NAMALWA (cell line): ENCODE results near the gene HYAL1.
"Not testable (repeated sequence)": the region's sequence is repeated elsewhere in the genome, so short reads cannot be mapped to it uniquely, and the experiment has no call there.

ENCODE experiments used
- DNase-seq: peaks from one replicate; pipeline ENCODE4 v3.0.0-alpha.2; 2015; ENCODE audit warnings: low spot score

Gene HYAL1

DNA sequence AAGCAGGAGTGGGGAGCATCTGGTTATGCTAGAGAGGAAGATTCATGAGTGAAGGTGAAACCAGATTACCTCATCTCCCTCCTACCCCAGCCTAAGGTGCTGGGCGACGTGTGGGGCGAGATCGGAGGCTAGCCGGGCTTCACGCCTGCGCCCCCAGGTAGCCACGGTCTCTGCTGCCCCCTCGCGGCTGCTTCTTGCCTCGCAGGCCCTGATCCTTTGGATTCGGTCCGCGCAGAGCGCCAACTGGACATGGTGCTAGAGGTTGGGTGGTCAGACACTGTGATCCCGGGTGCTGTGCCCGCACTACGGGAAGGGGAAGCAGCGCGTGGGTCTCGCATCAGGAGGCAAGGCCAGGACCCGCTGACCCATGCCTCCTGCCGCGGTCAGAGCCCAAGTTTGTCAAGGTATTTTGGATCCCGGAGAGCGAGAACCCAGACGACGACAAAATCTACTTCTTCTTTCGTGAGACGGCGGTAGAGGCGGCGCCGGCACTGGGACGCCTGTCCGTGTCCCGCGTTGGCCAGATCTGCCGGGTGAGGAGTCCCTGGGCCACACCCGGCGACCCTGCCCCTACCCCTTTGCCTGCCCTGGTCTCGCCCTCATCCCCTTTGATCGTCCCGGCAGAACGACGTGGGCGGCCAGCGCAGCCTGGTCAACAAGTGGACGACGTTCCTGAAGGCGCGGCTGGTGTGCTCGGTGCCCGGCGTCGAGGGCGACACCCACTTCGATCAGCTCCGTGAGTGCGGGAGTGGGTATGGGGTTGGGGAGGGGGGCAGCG, 30.3 kb downstream of the HYAL1 start:
- DNase-seq, result peak; percentile 67

GRCh38 chr3:50272538-50272910, 30.9 kb downstream of the HYAL1 start:
- DNase-seq, result not testable (repeated sequence)

DNA sequence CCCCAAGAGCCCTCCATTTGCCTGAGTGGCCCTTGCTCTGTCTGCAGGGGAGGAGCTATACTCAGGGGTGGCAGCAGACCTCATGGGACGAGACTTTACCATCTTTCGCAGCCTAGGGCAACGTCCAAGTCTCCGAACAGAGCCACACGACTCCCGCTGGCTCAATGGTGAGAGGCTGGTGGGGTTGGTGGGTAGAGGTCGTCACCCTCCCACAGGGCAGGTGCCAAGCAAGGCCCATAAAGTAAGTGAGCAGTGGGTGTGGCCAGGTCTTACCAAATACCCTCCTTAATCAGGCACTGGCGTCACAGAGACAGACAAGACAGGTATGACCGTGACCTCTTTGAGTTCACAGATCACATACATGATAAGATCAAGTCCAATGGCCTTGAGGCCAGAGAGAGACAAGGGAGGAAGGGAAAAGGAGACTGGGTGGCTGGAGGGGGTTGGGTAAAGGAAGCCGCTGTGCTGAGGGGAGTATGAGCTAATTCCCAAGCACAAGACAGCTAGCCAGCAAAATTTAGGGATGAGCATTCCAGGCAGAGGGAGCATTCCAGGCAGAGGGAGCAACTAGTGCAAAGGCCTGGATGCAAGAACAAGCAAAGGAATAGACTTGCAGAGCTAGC, 31.9 kb downstream of the HYAL1 start:
- no peak for DNase-seq

GRCh38 chr3:50270422-50271224, 32.8 kb downstream of the HYAL1 start:
- no peak for DNase-seq

DNA sequence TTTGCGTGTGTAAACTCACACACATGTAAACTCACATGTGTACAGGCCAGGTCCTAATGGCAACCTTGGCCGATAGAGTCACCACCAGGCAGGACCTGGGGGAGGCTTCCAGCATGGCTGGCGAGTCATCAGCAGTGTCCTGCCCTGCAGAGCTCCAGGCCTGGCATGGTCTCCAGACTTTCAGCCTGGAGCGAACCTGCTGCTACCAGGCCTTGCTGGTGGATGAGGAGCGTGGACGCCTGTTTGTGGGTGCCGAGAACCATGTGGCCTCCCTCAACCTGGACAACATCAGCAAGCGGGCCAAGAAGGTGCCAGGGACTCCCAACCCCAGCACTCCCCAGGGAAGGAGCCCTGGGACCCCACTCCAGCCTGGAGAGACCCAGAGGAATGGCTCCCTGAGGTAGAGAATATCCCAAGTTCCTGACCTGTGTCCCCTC, 33.4 kb downstream of the HYAL1 start:
- DNase-seq, result no peak

GRCh38 chr3:50269460-50269859, 33.9 kb downstream of the HYAL1 start:
- DNase-seq, result no peak

- DNase-seq, result no peak
Observed at GRCh38 chr3:50268703-50269451, 34.5 kb downstream of the HYAL1 start, which contains the start of gene SEMA3B. TSS of gene SEMA3B (plus strand) at chr3:50269147. CDS start at chr3:50269241, 94 bp downstream.

DNA sequence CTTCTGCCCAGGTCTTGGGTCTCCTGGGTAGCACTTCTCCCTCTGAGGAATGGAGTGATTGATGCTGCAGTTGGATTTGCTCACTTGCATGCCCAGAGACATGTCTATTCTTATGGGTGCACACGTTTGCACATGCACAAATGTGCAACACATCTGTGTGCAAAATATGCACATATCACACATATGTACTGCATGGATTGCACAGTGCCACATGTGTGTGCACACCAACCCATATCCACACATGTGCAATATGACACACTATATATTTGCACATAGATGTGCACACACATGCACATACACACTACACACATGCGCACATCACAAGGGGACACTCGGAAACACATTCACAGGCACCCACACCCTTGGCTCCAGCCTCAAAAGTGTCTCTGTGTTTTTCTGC, 35.1 kb downstream of the HYAL1 start:
- no peak for DNase-seq

- DNase-seq, result no peak
Observed at GRCh38 chr3:50267280-50267913, 36.0 kb downstream of the HYAL1 start.

DNA sequence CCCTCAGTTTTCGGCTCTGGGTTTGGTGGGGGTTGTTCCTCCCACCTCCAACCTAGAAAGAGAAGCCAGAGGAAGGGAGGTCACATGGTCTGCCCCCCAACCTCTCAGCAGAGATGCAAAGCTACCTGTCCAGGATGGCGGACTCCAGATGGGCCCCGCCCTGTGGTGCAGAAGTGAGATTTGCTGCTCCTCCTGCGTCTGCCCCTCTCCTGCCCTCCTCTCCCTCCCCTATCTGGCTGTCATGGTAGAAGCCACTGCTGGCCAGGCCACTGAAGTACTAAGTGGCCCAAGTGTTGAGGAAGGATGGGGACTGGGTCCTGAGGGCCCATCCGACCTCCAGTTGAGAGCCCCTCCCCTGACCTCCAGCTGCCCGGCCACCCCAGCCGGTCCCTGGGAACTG, 36.5 kb downstream of the HYAL1 start:
- no peak for DNase-seq

- no peak for DNase-seq
Observed at GRCh38 chr3:50266017-50266416, 37.4 kb downstream of the HYAL1 start.

DNA sequence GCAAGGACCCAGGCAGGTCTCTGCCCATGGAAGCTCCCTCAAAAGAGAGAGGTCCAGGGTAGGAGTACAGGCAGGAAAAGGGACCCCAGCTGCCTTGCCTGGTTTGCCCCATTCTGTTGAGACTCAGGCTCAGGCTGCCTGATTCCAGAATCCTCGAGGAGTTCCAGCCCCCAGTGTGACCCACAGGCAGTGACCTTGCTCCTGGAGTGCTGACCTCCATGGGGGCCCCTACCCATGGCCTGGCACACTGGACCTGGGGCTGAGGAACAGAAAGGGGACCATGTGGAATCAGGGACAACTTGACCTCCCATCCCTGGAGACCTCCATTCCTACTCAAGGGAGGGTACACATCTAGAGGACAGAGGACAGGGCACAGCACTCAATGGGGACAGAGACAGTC, 37.8 kb downstream of the HYAL1 start:
- no peak for DNase-seq

- no peak for DNase-seq
Observed at GRCh38 chr3:50264964-50265485, 38.3 kb downstream of the HYAL1 start.

DNA sequence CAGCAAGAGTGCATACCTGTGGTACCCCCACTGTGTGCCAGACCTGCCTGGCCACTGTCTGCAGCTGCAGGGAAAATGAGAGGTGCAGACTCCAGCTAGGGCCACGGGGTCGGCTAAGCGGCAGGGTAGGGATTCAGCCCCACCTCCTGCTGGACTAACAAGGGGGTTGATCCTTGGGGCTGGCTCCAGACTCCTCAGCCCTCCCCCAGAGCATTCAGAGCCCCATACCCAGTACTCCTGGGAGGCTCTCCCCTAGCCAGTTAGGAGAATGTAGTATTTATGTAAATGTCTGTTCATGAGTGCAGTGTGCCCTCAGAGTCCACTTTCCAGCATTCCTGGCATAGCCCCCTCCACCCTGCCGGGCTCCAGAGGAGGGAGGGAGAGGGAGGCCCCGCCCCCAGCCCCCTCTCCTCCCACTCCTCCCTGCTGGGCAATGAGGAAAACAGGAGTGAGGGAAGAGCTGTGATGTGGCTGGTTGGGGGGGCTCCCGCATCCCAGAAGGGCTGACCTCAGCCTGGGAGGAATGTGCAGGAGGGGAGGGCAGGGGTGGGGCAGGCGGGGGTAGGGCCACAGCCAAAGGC, 38.9 kb downstream of the HYAL1 start:
- DNase-seq, result no peak

DNA sequence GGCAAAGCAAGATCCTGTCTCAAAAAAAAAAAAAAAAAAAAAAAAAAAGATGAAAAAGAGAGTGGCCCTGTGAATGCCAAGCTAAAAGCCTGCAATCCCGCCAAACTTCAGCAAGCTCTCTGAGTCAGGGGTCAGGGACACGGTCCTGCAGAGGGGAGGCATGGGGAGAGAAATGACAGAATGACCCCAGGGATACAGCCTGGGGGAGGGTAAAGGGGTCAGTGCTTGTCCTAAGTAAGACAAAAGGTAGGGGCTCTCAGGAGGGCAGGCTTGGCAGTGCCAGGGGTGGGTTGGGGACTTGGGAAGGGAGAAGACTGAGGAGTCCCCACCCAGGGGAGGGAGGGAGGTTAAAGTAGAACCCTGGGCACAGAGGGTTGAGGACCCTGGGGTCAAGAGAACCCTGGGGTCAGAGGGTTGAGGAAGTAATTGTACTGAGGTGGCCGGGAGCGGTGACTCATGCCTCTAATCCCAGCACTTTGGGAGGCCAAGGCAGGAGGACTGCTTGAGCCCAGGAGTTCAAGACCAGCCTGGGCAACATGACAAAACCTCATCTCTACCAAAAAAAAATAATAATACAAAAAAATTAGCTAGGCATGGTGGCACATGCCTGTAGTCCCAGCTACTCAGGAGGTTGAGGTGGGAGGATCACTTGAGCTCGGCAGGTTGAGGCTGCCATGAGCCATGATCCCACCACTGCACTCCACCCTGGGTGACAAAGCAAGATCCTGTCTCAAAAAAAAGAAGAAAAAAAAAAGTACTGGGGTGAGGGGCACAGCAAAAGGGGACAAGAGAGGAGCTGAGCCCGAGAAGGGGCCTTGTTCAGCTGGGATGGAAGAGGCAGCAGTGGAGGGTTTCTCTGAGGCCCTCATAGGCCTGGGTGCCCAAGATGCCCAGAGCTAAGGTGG, 39.6 kb downstream of the HYAL1 start:
- DNase-seq, result no peak

DNA sequence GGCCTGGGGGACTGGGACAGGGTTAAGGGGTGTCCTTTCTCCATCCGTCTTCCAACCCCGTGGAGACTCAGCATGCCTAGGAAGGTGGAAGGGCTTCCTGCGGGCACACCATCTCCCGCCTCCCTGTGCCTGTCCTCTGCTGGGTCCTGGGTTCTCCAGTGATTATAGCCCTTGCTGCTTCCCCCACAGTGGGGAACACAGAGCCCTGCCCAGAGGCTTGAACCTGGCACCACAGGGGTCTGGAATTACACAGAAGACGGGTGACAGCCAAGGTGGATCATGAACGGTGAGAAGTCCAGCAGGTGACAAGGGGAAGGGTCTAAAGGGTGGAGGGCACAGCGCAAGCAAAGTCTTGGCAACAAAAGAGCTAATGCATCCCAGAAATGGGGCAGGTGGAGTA, 40.6 kb downstream of the HYAL1 start:
- no peak for DNase-seq

- not testable (repeated sequence) for DNase-seq
Observed at GRCh38 chr3:50262200-50262599, 41.2 kb downstream of the HYAL1 start.

GRCh38 chr3:50261505-50261904, 41.9 kb downstream of the HYAL1 start:
- DNase-seq, result no peak

- DNase-seq, result no peak
Observed at GRCh38 chr3:50260942-50261441, 42.4 kb downstream of the HYAL1 start.
